Measurements from ENCODE around the gene LAIR2. TPM values are rescaled to one million over a fixed set of nuclear protein-coding genes. Genes with fewer than 3 reads are reported as not detected.

Gene LAIR2
- total RNA-seq, 6 experiments from 2014 or later: not detected

DNA sequence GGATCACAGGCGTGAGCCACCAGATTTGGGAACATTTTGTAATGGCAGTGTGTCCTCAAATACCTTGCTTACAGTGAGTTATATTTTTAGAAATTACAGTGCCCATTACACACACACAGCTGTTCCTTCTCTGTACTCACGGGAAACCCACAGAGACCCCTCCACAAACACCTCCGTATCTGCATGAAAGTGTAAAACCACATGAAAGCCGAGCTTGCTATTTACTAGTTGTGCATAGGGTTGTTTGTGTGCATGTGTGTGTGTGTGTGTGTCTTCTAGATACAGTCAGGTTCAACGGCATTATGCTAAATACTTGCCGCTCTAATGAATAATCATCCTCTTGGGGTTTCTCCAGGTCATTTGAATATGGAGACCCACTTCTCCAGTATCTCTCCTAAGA lies 48.7 kb downstream of the LAIR2 start:
- Mint-ChIP-seq H3K4me3 (no peak overlapping the region), H3K4me1 (ENCODE audit: low read depth) (no peaks in the 10 kb centered on the region), H3K36me3 (ENCODE audit: low read depth) (peaks cover 12% of the 10 kb centered on the region), H3K9me3 (peaks cover 59% of the 10 kb centered on the region), H3K27me3 (ENCODE audit: insufficient read depth) (no peaks in the 10 kb centered on the region), H3K27ac (no peak overlapping the region)
- TF ChIP-seq, protein P1, sequence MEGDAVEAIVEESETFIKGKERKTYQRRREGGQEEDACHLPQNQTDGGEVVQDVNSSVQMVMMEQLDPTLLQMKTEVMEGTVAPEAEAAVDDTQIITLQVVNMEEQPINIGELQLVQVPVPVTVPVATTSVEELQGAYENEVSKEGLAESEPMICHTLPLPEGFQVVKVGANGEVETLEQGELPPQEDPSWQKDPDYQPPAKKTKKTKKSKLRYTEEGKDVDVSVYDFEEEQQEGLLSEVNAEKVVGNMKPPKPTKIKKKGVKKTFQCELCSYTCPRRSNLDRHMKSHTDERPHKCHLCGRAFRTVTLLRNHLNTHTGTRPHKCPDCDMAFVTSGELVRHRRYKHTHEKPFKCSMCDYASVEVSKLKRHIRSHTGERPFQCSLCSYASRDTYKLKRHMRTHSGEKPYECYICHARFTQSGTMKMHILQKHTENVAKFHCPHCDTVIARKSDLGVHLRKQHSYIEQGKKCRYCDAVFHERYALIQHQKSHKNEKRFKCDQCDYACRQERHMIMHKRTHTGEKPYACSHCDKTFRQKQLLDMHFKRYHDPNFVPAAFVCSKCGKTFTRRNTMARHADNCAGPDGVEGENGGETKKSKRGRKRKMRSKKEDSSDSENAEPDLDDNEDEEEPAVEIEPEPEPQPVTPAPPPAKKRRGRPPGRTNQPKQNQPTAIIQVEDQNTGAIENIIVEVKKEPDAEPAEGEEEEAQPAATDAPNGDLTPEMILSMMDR (IDR thresholded peaks at IDR 0.05): no peak
- no peak for DNase-seq

DNA sequence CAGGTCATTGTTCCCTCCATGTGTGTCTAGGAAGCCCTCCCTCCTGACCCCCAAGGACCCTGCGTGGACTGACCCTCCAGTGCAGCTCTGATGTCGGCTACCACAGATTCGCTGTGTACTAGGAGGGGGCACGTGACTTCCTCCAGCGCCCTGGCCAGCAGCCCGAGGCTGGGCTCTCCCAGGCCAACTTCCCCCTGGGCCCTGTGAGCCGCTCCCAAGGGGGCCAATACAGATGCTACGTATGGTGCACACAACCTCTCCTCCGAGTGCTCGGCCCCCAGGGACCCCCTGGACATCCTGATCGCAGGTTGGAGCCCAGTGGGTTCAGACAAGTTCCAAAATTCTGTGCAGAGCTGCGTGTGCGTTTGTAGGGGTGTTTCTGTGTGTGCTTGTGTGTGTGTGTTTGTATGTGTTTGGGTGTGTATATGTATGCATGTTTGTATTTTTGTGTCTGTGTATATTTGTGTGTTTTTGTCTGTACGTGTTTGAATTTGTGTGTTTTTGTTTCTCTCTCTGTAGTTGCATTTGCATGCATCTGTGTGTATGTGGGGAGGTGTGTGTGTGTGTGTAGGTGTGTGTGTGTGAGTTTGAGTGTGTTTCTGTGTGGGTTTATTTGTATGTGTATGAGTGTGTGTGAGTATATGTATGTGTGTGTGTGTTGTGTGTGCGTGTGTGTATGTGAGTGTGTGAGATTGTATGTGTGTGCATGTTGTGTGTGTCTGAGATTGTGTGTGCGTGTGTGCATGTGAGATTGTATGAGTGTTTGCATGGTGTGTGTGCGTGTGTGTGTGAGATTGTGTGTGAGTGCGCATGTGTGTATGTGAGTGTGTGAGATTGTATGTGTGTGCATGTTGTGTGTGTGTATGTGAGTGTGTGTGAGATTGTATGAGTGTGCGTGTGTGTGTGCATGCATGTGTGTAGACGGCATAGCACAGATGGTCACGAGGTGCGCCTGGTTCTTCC lies 49.6 kb downstream of the LAIR2 start:
- Mint-ChIP-seq H3K27me3 (ENCODE audit: insufficient read depth) (no peaks in the 10 kb centered on the region), H3K9me3 (peaks cover 54% of the 10 kb centered on the region), H3K36me3 (ENCODE audit: low read depth) (peaks cover 12% of the 10 kb centered on the region), H3K4me1 (ENCODE audit: low read depth) (no peaks in the 10 kb centered on the region), H3K27ac (no peak overlapping the region), H3K4me3 (no peak overlapping the region)
- TF ChIP-seq, protein P1 (IDR thresholded peaks at IDR 0.05): no peak
- no peak for DNase-seq

- H3K27me3 Mint-ChIP-seq (ENCODE audit: insufficient read depth): no peaks in the 10 kb centered on the region
- no peak overlapping the region for H3K4me3 Mint-ChIP-seq
- TF ChIP-seq, protein P1 (IDR thresholded peaks at IDR 0.05): no peak
- H3K27ac Mint-ChIP-seq: no peak overlapping the region
- H3K9me3 Mint-ChIP-seq: peaks cover 51% of the 10 kb centered on the region
- peaks cover 12% of the 10 kb centered on the region for H3K36me3 Mint-ChIP-seq (ENCODE audit: low read depth)
- DNase-seq: no peak
- H3K4me1 Mint-ChIP-seq (ENCODE audit: low read depth): no peaks in the 10 kb centered on the region
Measured at GRCh38 chr19:54552913-54553310, 50.3 kb downstream of the LAIR2 start.

- Mint-ChIP-seq H3K27me3 (ENCODE audit: insufficient read depth) (no peaks in the 10 kb centered on the region), H3K36me3 (ENCODE audit: low read depth) (peaks cover 12% of the 10 kb centered on the region), H3K9me3 (peaks cover 41% of the 10 kb centered on the region), H3K4me3 (no peak overlapping the region), H3K4me1 (ENCODE audit: low read depth) (no peaks in the 10 kb centered on the region), H3K27ac (no peak overlapping the region)
- TF ChIP-seq, protein P1 (IDR thresholded peaks at IDR 0.05): no peak
- no peak for DNase-seq
Measured at GRCh38 chr19:54554006-54554405, 51.4 kb downstream of the LAIR2 start.

- DNase-seq: no peak
- no peak overlapping the region for H3K27ac Mint-ChIP-seq
- no peaks in the 10 kb centered on the region for H3K27me3 Mint-ChIP-seq (ENCODE audit: insufficient read depth)
- H3K9me3 Mint-ChIP-seq: peaks cover 32% of the 10 kb centered on the region
- no peaks in the 10 kb centered on the region for H3K4me1 Mint-ChIP-seq (ENCODE audit: low read depth)
- no peak overlapping the region for H3K4me3 Mint-ChIP-seq
- TF ChIP-seq, protein P1 (IDR thresholded peaks at IDR 0.05): no peak
- H3K36me3 Mint-ChIP-seq (ENCODE audit: low read depth): peaks cover 12% of the 10 kb centered on the region
Measured at GRCh38 chr19:54554896-54555295, 52.3 kb downstream of the LAIR2 start.
